ENCODE data around the gene PKP2. TPM values are rescaled to one million over a fixed set of nuclear protein-coding genes. Genes with fewer than 3 reads are reported as not detected.

The PKP2 gene
- total RNA-seq, 1 experiment from 2014 or later: 18.4 TPM

DNA sequence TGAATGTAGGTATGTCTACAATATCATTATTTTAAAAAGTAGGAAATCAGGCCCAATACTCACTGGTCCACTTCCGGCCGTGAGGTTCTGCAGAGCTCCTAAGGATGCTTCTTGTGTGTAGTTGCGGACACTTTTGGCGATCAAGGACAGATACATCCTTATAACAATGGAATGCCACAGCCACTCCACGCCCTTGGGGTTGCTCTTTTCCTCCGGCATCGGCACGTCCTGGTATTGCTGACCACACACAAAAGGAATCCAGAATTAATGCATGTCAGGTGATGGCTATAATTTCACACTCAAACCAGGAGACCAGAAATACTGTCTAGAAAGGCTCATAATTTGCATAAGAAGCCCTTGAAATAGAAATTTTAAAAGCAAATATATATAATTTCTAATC lies 75.3 kb downstream of the PKP2 start:
- no peak overlapping the region for H4K5ac ChIP-seq (ENCODE audit: insufficient read length, low read depth, low read length)
- no peaks in the 10 kb centered on the region for H4K20me1 ChIP-seq (ENCODE audit: control insufficient read depth, insufficient read depth, insufficient read length)
- H3K27me3 ChIP-seq (ENCODE audit: insufficient read depth, low read length): no peaks in the 10 kb centered on the region
- no peak overlapping the region; a peak in 1 of 7 replicates for H3K27ac Mint-ChIP-seq
- no peaks in the 10 kb centered on the region for H3K9me3 Mint-ChIP-seq
- H3K18ac ChIP-seq (ENCODE audit: insufficient read length, low read depth, low read length): no peak overlapping the region
- no peak overlapping the region for H4K8ac ChIP-seq (replicated peaks; ENCODE audit: insufficient read length, low read depth, low read length)
- no peak overlapping the region for H3K4me2 ChIP-seq (ENCODE audit: insufficient read depth, insufficient read length, low read length)
- H2BK12ac ChIP-seq (ENCODE audit: insufficient read length, low read depth, low read length): no peak overlapping the region
- TF ChIP-seq, protein P1, sequence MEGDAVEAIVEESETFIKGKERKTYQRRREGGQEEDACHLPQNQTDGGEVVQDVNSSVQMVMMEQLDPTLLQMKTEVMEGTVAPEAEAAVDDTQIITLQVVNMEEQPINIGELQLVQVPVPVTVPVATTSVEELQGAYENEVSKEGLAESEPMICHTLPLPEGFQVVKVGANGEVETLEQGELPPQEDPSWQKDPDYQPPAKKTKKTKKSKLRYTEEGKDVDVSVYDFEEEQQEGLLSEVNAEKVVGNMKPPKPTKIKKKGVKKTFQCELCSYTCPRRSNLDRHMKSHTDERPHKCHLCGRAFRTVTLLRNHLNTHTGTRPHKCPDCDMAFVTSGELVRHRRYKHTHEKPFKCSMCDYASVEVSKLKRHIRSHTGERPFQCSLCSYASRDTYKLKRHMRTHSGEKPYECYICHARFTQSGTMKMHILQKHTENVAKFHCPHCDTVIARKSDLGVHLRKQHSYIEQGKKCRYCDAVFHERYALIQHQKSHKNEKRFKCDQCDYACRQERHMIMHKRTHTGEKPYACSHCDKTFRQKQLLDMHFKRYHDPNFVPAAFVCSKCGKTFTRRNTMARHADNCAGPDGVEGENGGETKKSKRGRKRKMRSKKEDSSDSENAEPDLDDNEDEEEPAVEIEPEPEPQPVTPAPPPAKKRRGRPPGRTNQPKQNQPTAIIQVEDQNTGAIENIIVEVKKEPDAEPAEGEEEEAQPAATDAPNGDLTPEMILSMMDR (conservative IDR thresholded peaks at IDR 0.05): no peak
- H3K9me3 ChIP-seq (ENCODE audit: control insufficient read depth, low read depth, low read length): no peaks in the 10 kb centered on the region
- H3K4me1 Mint-ChIP-seq: no peaks in the 10 kb centered on the region
- H2AFZ ChIP-seq (ENCODE audit: low read length): no peak overlapping the region
- H4K91ac ChIP-seq (ENCODE audit: insufficient read length, low read depth, low read length): no peak overlapping the region
- no peaks in the 10 kb centered on the region for H3K23me2 ChIP-seq (ENCODE audit: insufficient read length, low read depth, low read length, poor library complexity, severe bottlenecking)
- no peaks in the 10 kb centered on the region for H3K79me2 ChIP-seq (ENCODE audit: insufficient read depth, low read length)
- H3K14ac ChIP-seq (ENCODE audit: insufficient read depth, low read length): no peak overlapping the region
- H3K4ac ChIP-seq (ENCODE audit: low read depth, low read length): no peak overlapping the region
- no CpG with 5 or more reads among the region's 8 CpGs for WGBS (ENCODE audit: extremely low coverage, insufficient read length, low lambda C conversion rate)
- no peak overlapping the region for H3K23ac ChIP-seq (ENCODE audit: insufficient read length, low read depth, low read length)
- no peak overlapping the region for H2BK20ac ChIP-seq (ENCODE audit: low read depth, low read length, poor library complexity, severe bottlenecking)
- H3K27ac ChIP-seq (ENCODE audit: insufficient read length, low read depth, low read length): no peak overlapping the region
- no peak for DNase-seq
- no peak overlapping the region for H3T11ph ChIP-seq (ENCODE audit: low read length)
- H2BK15ac ChIP-seq (ENCODE audit: low read depth, low read length): no peak overlapping the region
- H2AK5ac ChIP-seq (ENCODE audit: insufficient read length, low read length): no peak overlapping the region
- H3K4me3 Mint-ChIP-seq: no peak overlapping the region
- H2BK120ac ChIP-seq (ENCODE audit: low read depth, low read length, poor library complexity, severe bottlenecking): no peak overlapping the region
- no peaks in the 10 kb centered on the region for H3K4me1 ChIP-seq (ENCODE audit: insufficient read depth, low read length)
- H3K9ac ChIP-seq (ENCODE audit: extremely low read depth, insufficient read length, low read length): no peak overlapping the region
- H3K56ac ChIP-seq (ENCODE audit: insufficient read length, low read depth, low read length): no peak overlapping the region
- peaks cover 0 to 16% (median 7%) of the 10 kb centered on the region in 3 experiments; a peak in 3 of 7 replicates for H3K36me3 Mint-ChIP-seq (ENCODE audit: insufficient read depth in 1 of 3, low read depth in 3 of 3)
- H3K79me1 ChIP-seq (ENCODE audit: insufficient read depth, low read depth, low read length, poor library complexity, severe bottlenecking): no peaks in the 10 kb centered on the region
- no peaks in the 10 kb centered on the region for H3K27me3 Mint-ChIP-seq (ENCODE audit: low read depth)
- H2BK5ac ChIP-seq (ENCODE audit: insufficient read length, low read length): no peak overlapping the region
